HG03066 (cell line): ENCODE results near the gene ABCA3.
A peak's percentile ranks its signal among the peaks of the same experiment; 100 is the strongest.

Experiments used
- ATAC-seq: cut with Tn5 transposase; IDR thresholded peaks from one replicate; pipeline ENCODE4 v1.9.1; 2021; ENCODE audit warnings: low read depth; ENCODE audit not compliant: unreplicated experiment

The ABCA3 gene

GRCh38 chr16:2358811-2359210 is 18.3 kb upstream of the ABCA3 start:
- no peak for ATAC-seq

- ATAC-seq, result no peak
Observed at GRCh38 chr16:2357331-2357730, 16.8 kb upstream of the ABCA3 start.

- no peak for ATAC-seq
Observed at GRCh38 chr16:2350500-2350899, 10.0 kb upstream of the ABCA3 start.

- no peak for ATAC-seq
Observed at GRCh38 chr16:2343211-2343610, 2.7 kb upstream of the ABCA3 start.

- no peak for ATAC-seq
Observed at GRCh38 chr16:2341456-2342447, 1.2 kb upstream of the ABCA3 start.

- ATAC-seq, result peak; percentile 36
Observed at GRCh38 chr16:2339521-2340484, 725 bp downstream of the ABCA3 start.

- ATAC-seq, result no peak
Observed at GRCh38 chr16:2337431-2338296, 2.9 kb downstream of the ABCA3 start.

- ATAC-seq, result no peak
Observed at GRCh38 chr16:2335286-2335895, 5.1 kb downstream of the ABCA3 start.

GRCh38 chr16:2333772-2334379 is 6.7 kb downstream of the ABCA3 start:
- ATAC-seq, result no peak

- no peak for ATAC-seq
Observed at GRCh38 chr16:2333231-2333630, 7.3 kb downstream of the ABCA3 start.

GRCh38 chr16:2331931-2332267 is 8.6 kb downstream of the ABCA3 start:
- ATAC-seq, result no peak

- no peak for ATAC-seq
Observed at GRCh38 chr16:2331199-2331930, 9.2 kb downstream of the ABCA3 start.

GRCh38 chr16:2329532-2329931 is 11.0 kb downstream of the ABCA3 start:
- no peak for ATAC-seq

- ATAC-seq, result no peak
Observed at GRCh38 chr16:2328428-2328827, 12.1 kb downstream of the ABCA3 start.

- ATAC-seq, result no peak
Observed at GRCh38 chr16:2326191-2326590, 14.3 kb downstream of the ABCA3 start.

- ATAC-seq, result no peak
Observed at GRCh38 chr16:2325791-2326190, 14.7 kb downstream of the ABCA3 start.

GRCh38 chr16:2325181-2325580 is 15.3 kb downstream of the ABCA3 start:
- ATAC-seq, result no peak

- no peak for ATAC-seq
Observed at GRCh38 chr16:2324296-2324859, 16.1 kb downstream of the ABCA3 start.

GRCh38 chr16:2323701-2324100 is 16.8 kb downstream of the ABCA3 start:
- ATAC-seq, result no peak
